ENCODE results near the gene KRTAP7-1.
A peak's percentile ranks its signal among the peaks of the same experiment; 100 is the strongest.

Gene KRTAP7-1

GRCh38 chr21:30831194-30831765 lies 1.7 kb upstream of the KRTAP7-1 start:
- in situ Hi-C loops (cut with MboI; ENCODE audit: low sequenced_read_pairs, unreplicated experiment) = no loop called here
- DNase-seq (ENCODE audit: low spot score) = peak; percentile 29
- peak; percentile 45 for TF ChIP-seq CTCF (IDR thresholded peaks at IDR 0.05; ENCODE audit: borderline replicate concordance, control extremely low read depth, extremely low read depth, insufficient read depth, missing control alignments)

GRCh38 chr21:30818837-30819610 lies 10.5 kb downstream of the KRTAP7-1 start:
- no peak for TF ChIP-seq CTCF (IDR thresholded peaks at IDR 0.05; ENCODE audit: borderline replicate concordance, control extremely low read depth, extremely low read depth, insufficient read depth, missing control alignments)
- in situ Hi-C loops (cut with MboI; ENCODE audit: low sequenced_read_pairs, unreplicated experiment) = no loop called here
- DNase-seq (ENCODE audit: low spot score) = no peak

GRCh38 chr21:30813174-30813573 lies 16.4 kb downstream of the KRTAP7-1 start, which contains the start of gene KRTAP8-1:
Gene KRTAP8-1 (minus strand): TSS chr21:30813274. CDS start chr21:30813220, 54 bp downstream.
- no peak for TF ChIP-seq CTCF (IDR thresholded peaks at IDR 0.05; ENCODE audit: borderline replicate concordance, control extremely low read depth, extremely low read depth, insufficient read depth, missing control alignments)
- in situ Hi-C loops (cut with MboI; ENCODE audit: low sequenced_read_pairs, unreplicated experiment) = no loop called here
- no peak for DNase-seq (ENCODE audit: low spot score)

GRCh38 chr21:30800605-30801004 lies 29.0 kb downstream of the KRTAP7-1 start:
- in situ Hi-C loops (cut with MboI; ENCODE audit: low sequenced_read_pairs, unreplicated experiment) = no loop called here
- TF ChIP-seq CTCF (IDR thresholded peaks at IDR 0.05; ENCODE audit: borderline replicate concordance, control extremely low read depth, extremely low read depth, insufficient read depth, missing control alignments) = no peak
- no peak for DNase-seq (ENCODE audit: low spot score)

- in situ Hi-C loops (cut with MboI; ENCODE audit: low sequenced_read_pairs, unreplicated experiment) = no loop called here
- no peak for DNase-seq (ENCODE audit: low spot score)
- TF ChIP-seq CTCF (IDR thresholded peaks at IDR 0.05; ENCODE audit: borderline replicate concordance, control extremely low read depth, extremely low read depth, insufficient read depth, missing control alignments) = no peak
These were observed 35.8 kb downstream of the KRTAP7-1 start for GRCh38 chr21:30793581-30794314.

GRCh38 chr21:30779249-30779648 lies 50.3 kb downstream of the KRTAP7-1 start:
- DNase-seq (ENCODE audit: low spot score) = no peak
- in situ Hi-C loops (cut with MboI; ENCODE audit: low sequenced_read_pairs, unreplicated experiment) = no loop called here
- no peak for TF ChIP-seq CTCF (IDR thresholded peaks at IDR 0.05; ENCODE audit: borderline replicate concordance, control extremely low read depth, extremely low read depth, insufficient read depth, missing control alignments)
